ENCODE results near the gene CELF5. TPM values are rescaled to one million over a fixed set of nuclear protein-coding genes. Genes with fewer than 3 reads are reported as not detected.

Gene CELF5
- total RNA-seq, 2 experiments from 2014 or later: 0.20 to 0.56 TPM

GRCh38 chr19:3278294-3278693, 53.8 kb downstream of the CELF5 start:
- peaks cover 4% of the 10 kb centered on the region for H3K27me3 Mint-ChIP-seq
- H3K4me1 Mint-ChIP-seq (ENCODE audit: low read depth): peaks cover 16% of the 10 kb centered on the region
- POLR2A ChIA-PET: no interaction called here
- H3K36me3 Mint-ChIP-seq (ENCODE audit: low read depth): no peaks in the 10 kb centered on the region
- H3K27ac Mint-ChIP-seq: no peak overlapping the region
- intact Hi-C loops (cut with micrococcal nuclease): no loop called here
- TF ChIP-seq CTCF (IDR thresholded peaks at IDR 0.05): no peak
- no peaks in the 10 kb centered on the region for H3K9me3 Mint-ChIP-seq
- ATAC-seq (no peak), DNase-seq (no peak)
- CTCF ChIA-PET: no interaction called here
- no peak overlapping the region for H3K4me3 Mint-ChIP-seq

- H3K4me1 Mint-ChIP-seq (ENCODE audit: low read depth): peaks cover 16% of the 10 kb centered on the region
- no peak for ATAC-seq
- no peaks in the 10 kb centered on the region for H3K9me3 Mint-ChIP-seq
- POLR2A ChIA-PET: no interaction called here
- H3K4me3 Mint-ChIP-seq: no peak overlapping the region
- no peak for TF ChIP-seq CTCF (IDR thresholded peaks at IDR 0.05)
- intact Hi-C loops (cut with micrococcal nuclease): no loop called here
- DNase-seq: no peak
- H3K36me3 Mint-ChIP-seq (ENCODE audit: low read depth): no peaks in the 10 kb centered on the region
- CTCF ChIA-PET: no interaction called here
- H3K27me3 Mint-ChIP-seq: peaks cover 5% of the 10 kb centered on the region
- no peak overlapping the region for H3K27ac Mint-ChIP-seq
Observed at GRCh38 chr19:3278749-3279148, 54.3 kb downstream of the CELF5 start.

GRCh38 chr19:3279306-3279705, 54.8 kb downstream of the CELF5 start:
- peaks cover 9% of the 10 kb centered on the region for H3K27me3 Mint-ChIP-seq
- H3K4me1 Mint-ChIP-seq (ENCODE audit: low read depth): peaks cover 16% of the 10 kb centered on the region
- no peaks in the 10 kb centered on the region for H3K9me3 Mint-ChIP-seq
- ChIA-PET CTCF (no interaction called here), POLR2A (no interaction called here)
- no peak overlapping the region for H3K4me3 Mint-ChIP-seq
- ATAC-seq (no peak), DNase-seq (no peak)
- intact Hi-C loops (cut with micrococcal nuclease): no loop called here
- no peak for TF ChIP-seq CTCF (IDR thresholded peaks at IDR 0.05)
- no peaks in the 10 kb centered on the region for H3K36me3 Mint-ChIP-seq (ENCODE audit: low read depth)
- no peak overlapping the region for H3K27ac Mint-ChIP-seq

- POLR2A ChIA-PET: no interaction called here
- H3K9me3 Mint-ChIP-seq: no peaks in the 10 kb centered on the region
Observed at GRCh38 chr19:3281026-3281425, 56.6 kb downstream of the CELF5 start.

GRCh38 chr19:3282155-3282554, 57.7 kb downstream of the CELF5 start:
- no peak for TF ChIP-seq CTCF (IDR thresholded peaks at IDR 0.05)
- ChIA-PET POLR2A (no interaction called here), CTCF (interaction anchor here (1.5 kb wide), 1 partner anchor 23 kb away, joined by 4 read pairs; no protein-coding TSS in a partner anchor)
- H3K27me3 Mint-ChIP-seq: peaks cover 8% of the 10 kb centered on the region
- H3K36me3 Mint-ChIP-seq (ENCODE audit: low read depth): no peaks in the 10 kb centered on the region
- no peak overlapping the region for H3K27ac Mint-ChIP-seq
- peaks cover 11% of the 10 kb centered on the region for H3K4me1 Mint-ChIP-seq (ENCODE audit: low read depth)
- no peaks in the 10 kb centered on the region for H3K9me3 Mint-ChIP-seq
- DNase-seq (no peak), ATAC-seq (no peak)
- intact Hi-C loops (cut with micrococcal nuclease): no loop called here
- no peak overlapping the region for H3K4me3 Mint-ChIP-seq

More at GRCh38 chr19:3281026-3281425, 56.6 kb downstream of the CELF5 start:
- intact Hi-C loops (cut with micrococcal nuclease): no loop called here
- Mint-ChIP-seq H3K4me1 (ENCODE audit: low read depth) (peaks cover 15% of the 10 kb centered on the region), H3K27ac (no peak overlapping the region), H3K4me3 (no peak overlapping the region), H3K27me3 (peaks cover 8% of the 10 kb centered on the region), H3K36me3 (ENCODE audit: low read depth) (no peaks in the 10 kb centered on the region)
- ATAC-seq (no peak), DNase-seq (no peak)
- CTCF ChIA-PET: interaction anchor here (1.5 kb wide), 1 partner anchor 24 kb away, joined by 4 read pairs; no protein-coding TSS in a partner anchor
- TF ChIP-seq CTCF (IDR thresholded peaks at IDR 0.05): no peak
